A549 (cell line): ENCODE data around the gene STRIP2. TPM values are rescaled to one million over a fixed set of nuclear protein-coding genes. Genes with fewer than 3 reads are reported as not detected.

Experiments
- ATAC-seq, 2 experiments: fragments of 200-7000 bp in 1 of 2; fragments of >200 bp in 1 of 2; cut with Nextera tagmentation in 1 of 2; cut with Tn5 transposase in 1 of 2; 3 replicates each; pipeline versions ENCODE4 v1.8.0 to v1.9.1; 2018 to 2020; ENCODE audit warnings: mild to moderate bottlenecking in 1 of 2, moderate library complexity in 1 of 2
- CTCF ChIA-PET: fragments of 300-600 bp; sonication (Branson Sonifier 250); formaldehyde crosslinking; extraction: SDS; loops from one replicate; lab custom pipeline; 2021; ENCODE audit warnings: antibody characterized with exemption, inconsistent platforms; lab: Yijun Ruan, JAX
- POLR2A ChIA-PET: fragments of 350-600 bp; formaldehyde crosslinking; extraction: SDS; loops from one replicate; lab custom pipeline; 2021; ENCODE audit warnings: antibody characterized with exemption, inconsistent platforms; lab: Yijun Ruan, JAX
- DNase-seq, 2 experiments: peaks; one replicate each; pipeline versions ENCODE4 v3.0.0 to v3.0.0-alpha.2; 2011 to 2016; ENCODE audit warnings: low read depth in 1 of 2, low spot score in 1 of 2
- FAIRE-seq: peaks from 2 replicates; lab custom pipeline; 2011; peaks lifted over from hg19 to GRCh38; lab: Jason Lieb, UNC
- H3K27ac ChIP-seq, 2 experiments: fragments of >200 bp; sonication (Bioruptor Twin); formaldehyde crosslinking; 3 replicates each; pipeline ENCODE4 v1.5.1; 2016 to 2017
- H3K4me1 ChIP-seq: fragments of >200 bp; sonication (Bioruptor Twin); formaldehyde crosslinking; 3 replicates; pipeline ENCODE4 v1.6.1; 2016
- H3K4me2 ChIP-seq: fragments of >200 bp; sonication (Bioruptor Twin); formaldehyde crosslinking; 3 replicates; pipeline ENCODE4 v1.6.1; 2016
- H3K4me3 ChIP-seq: fragments of >200 bp; sonication (Bioruptor Twin); formaldehyde crosslinking; 3 replicates; pipeline ENCODE4 v1.5.1; 2016
- H3K9me3 ChIP-seq: fragments of >200 bp; sonication (Bioruptor Twin); formaldehyde crosslinking; 3 replicates; pipeline ENCODE4 v1.6.1; 2016
- BHLHE40 ChIP-seq: IDR thresholded peaks from 2 replicates; pipeline ENCODE4 v1.6.1; 2012; ENCODE audit warnings: low read depth, low read length, inconsistent platforms
- CEBPB ChIP-seq, 2 experiments: fragments of >200 bp in 1 of 2; sonication (Bioruptor Twin) in 1 of 2; formaldehyde crosslinking in 1 of 2; IDR thresholded peaks; 2 replicates each; pipeline ENCODE4 v1.6.1; 2012 to 2016
- CTCF ChIP-seq: fragments of >200 bp; sonication (Bioruptor Twin); formaldehyde crosslinking; IDR thresholded peaks from 3 replicates; pipeline ENCODE4 v1.5.1; 2016
- EHF ChIP-seq: fragments of 250-450 bp; sonication (Bioruptor Pico); IDR thresholded peaks from 2 replicates; pipeline ENCODE4 v1.5.0; 2020; ENCODE audit warnings: mild to moderate bottlenecking
- EHMT2 ChIP-seq: fragments of 200-600 bp; sonication (generic); IDR thresholded peaks from 2 replicates; pipeline ENCODE4 v1.6.1; 2016; ENCODE audit warnings: antibody characterized with exemption, low read depth, mild to moderate bottlenecking, moderate library complexity
- EP300 ChIP-seq, 2 experiments: fragments of >200 bp; sonication (Bioruptor Twin); formaldehyde crosslinking; IDR thresholded peaks; 2 replicates in 1 of 2; 3 replicates in 1 of 2; pipeline ENCODE4 v1.6.1; 2016 to 2017
- ESRRA ChIP-seq: fragments of 150-350 bp; IDR thresholded peaks from 2 replicates; pipeline ENCODE4 v1.6.1; 2014; ENCODE audit warnings: mild to moderate bottlenecking, low read length, borderline replicate concordance
- HOXA7 ChIP-seq: fragments of 250-450 bp; sonication (Bioruptor Pico); IDR thresholded peaks from 2 replicates; pipeline ENCODE4 v1.5.0; 2020; ENCODE audit warnings: mild to moderate bottlenecking, moderate library complexity
- JUN ChIP-seq, 2 experiments: fragments of >200 bp; sonication (Bioruptor Twin); formaldehyde crosslinking; IDR thresholded peaks; 2 replicates in 1 of 2; 3 replicates in 1 of 2; pipeline ENCODE4 v1.6.1; 2016 to 2017
- KDM1A ChIP-seq: fragments of 200-600 bp; sonication (generic); IDR thresholded peaks from 2 replicates; pipeline ENCODE4 v1.6.1; 2016; ENCODE audit warnings: low read depth, mild to moderate bottlenecking
- KDM5A ChIP-seq: fragments of 200-600 bp; sonication (generic); IDR thresholded peaks from 2 replicates; pipeline ENCODE4 v1.6.1; 2016; ENCODE audit warnings: antibody characterized with exemption, mild to moderate bottlenecking
- NFE2L2 ChIP-seq: fragments of 150-350 bp; conservative IDR thresholded peaks from 2 replicates; pipeline ENCODE4 v1.6.1; 2014; ENCODE audit warnings: low read length
- NR3C1 ChIP-seq: fragments of >200 bp; sonication (Bioruptor Twin); formaldehyde crosslinking; IDR thresholded peaks from 3 replicates; pipeline ENCODE4 v1.6.1; 2017
- PHF8 ChIP-seq: fragments of 200-600 bp; sonication (generic); IDR thresholded peaks from 2 replicates; pipeline ENCODE4 v1.6.1; 2016; ENCODE audit warnings: low read depth, mild to moderate bottlenecking, antibody characterized with exemption, moderate library complexity, borderline replicate concordance
- RCOR1 ChIP-seq: fragments of 150-350 bp; IDR thresholded peaks from 2 replicates; pipeline ENCODE4 v1.6.1; 2014; ENCODE audit warnings: antibody characterized with exemption, low read length, low read depth
- RNF2 ChIP-seq: fragments of 200-600 bp; sonication (generic); IDR thresholded peaks from 2 replicates; pipeline ENCODE4 v1.6.1; 2016; ENCODE audit warnings: low read depth, mild to moderate bottlenecking, antibody characterized with exemption, moderate library complexity, borderline replicate concordance
- SMC3 ChIP-seq: fragments of >200 bp; sonication (Bioruptor Twin); formaldehyde crosslinking; IDR thresholded peaks from 3 replicates; pipeline ENCODE4 v1.6.1; 2018; ENCODE audit warnings: inconsistent platforms
- SREBF2 ChIP-seq: fragments of 450-650 bp; IDR thresholded peaks from 2 replicates; pipeline ENCODE4 v1.6.1; 2014; ENCODE audit warnings: mild to moderate bottlenecking, moderate library complexity
- ZFP36 ChIP-seq: fragments of 450-650 bp; IDR thresholded peaks from 2 replicates; pipeline ENCODE4 v1.6.1; 2014; ENCODE audit warnings: borderline replicate concordance; ENCODE audit not compliant: partially characterized antibody
- ZSCAN20 ChIP-seq: fragments of 250-450 bp; sonication (Bioruptor Pico); IDR thresholded peaks from 2 replicates; pipeline ENCODE4 v1.8.0; 2022; ENCODE audit warnings: mild to moderate bottlenecking, moderate library complexity
- WGBS: methylation state at CpG from one replicate; pipeline ENCODE4 v1.1.6; 2017; ENCODE audit errors: missing lambda C conversion rate; 5-methylcytosine and 5-hydroxymethylcytosine counted together
- polyA plus RNA-seq, 4 experiments: library from polyadenylated mRNA; depleted of rRNA in 3 of 4; stranded (reverse); fragments of >200 nt; fragmentation: RNase III in 1 of 4; extraction: RNeasy Plus Mini Kit Qiagen cat#74134 plus additional on column Dnase treatment in 1 of 4; gene quantifications; 2 replicates in 3 of 4; 3 replicates in 1 of 4; pipeline ENCODE4 v1.2.3, GENCODE V29; 2011 to 2017
- TF ChIP-seq, protein P1 (sequence below): fragments of >200 bp; sonication (Bioruptor Twin); formaldehyde crosslinking; IDR thresholded peaks from 3 replicates; pipeline ENCODE4 v1.6.1; 2016
- TF ChIP-seq, protein P2 (sequence below): fragments of 450-650 bp; IDR thresholded peaks from 2 replicates; pipeline ENCODE4 v1.6.1; 2014; ENCODE audit warnings: antibody characterized with exemption
- TF ChIP-seq, protein P3 (sequence below): IDR thresholded peaks from 2 replicates; pipeline ENCODE4 v1.6.1; 2012
- TF ChIP-seq, protein P4 (sequence below): IDR thresholded peaks from 2 replicates; pipeline ENCODE4 v1.6.1; 2012; ENCODE audit warnings: low read depth, borderline replicate concordance

The STRIP2 gene
- polyA plus RNA-seq, 2 of the 4 experiments (the other 2 are of a cell fraction) = 4.9 to 7.2 TPM

- Histone ChIP-seq H3K4me3 (no peak overlapping the region), H3K9me3 (no peaks in the 10 kb centered on the region), H3K4me1 (peaks cover 5% of the 10 kb centered on the region; the same call in 1 of the 3 replicates), H3K4me2 (no peak overlapping the region), H3K27ac (no peak overlapping the region)
- 100% methylated on average over 1 of the region's 1 CpG for WGBS
- TF ChIP-seq ESRRA (no peak), EP300 (IDR thresholded peaks at IDR 0.05) (no peak), NFE2L2 (no peak), KDM5A (no peak), EHF (no peak), CEBPB (IDR thresholded peaks at IDR 0.05) (no peak), KDM1A (no peak), RNF2 (no peak)
- TF ChIP-seq, protein P1, sequence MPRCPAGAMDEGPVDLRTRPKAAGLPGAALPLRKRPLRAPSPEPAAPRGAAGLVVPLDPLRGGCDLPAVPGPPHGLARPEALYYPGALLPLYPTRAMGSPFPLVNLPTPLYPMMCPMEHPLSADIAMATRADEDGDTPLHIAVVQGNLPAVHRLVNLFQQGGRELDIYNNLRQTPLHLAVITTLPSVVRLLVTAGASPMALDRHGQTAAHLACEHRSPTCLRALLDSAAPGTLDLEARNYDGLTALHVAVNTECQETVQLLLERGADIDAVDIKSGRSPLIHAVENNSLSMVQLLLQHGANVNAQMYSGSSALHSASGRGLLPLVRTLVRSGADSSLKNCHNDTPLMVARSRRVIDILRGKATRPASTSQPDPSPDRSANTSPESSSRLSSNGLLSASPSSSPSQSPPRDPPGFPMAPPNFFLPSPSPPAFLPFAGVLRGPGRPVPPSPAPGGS = no peak
- TF ChIP-seq, protein P2, sequence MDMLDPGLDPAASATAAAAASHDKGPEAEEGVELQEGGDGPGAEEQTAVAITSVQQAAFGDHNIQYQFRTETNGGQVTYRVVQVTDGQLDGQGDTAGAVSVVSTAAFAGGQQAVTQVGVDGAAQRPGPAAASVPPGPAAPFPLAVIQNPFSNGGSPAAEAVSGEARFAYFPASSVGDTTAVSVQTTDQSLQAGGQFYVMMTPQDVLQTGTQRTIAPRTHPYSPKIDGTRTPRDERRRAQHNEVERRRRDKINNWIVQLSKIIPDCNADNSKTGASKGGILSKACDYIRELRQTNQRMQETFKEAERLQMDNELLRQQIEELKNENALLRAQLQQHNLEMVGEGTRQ = no peak
- TF ChIP-seq, protein P3, sequence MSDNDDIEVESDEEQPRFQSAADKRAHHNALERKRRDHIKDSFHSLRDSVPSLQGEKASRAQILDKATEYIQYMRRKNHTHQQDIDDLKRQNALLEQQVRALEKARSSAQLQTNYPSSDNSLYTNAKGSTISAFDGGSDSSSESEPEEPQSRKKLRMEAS = no peak
- TF ChIP-seq, protein P4, sequence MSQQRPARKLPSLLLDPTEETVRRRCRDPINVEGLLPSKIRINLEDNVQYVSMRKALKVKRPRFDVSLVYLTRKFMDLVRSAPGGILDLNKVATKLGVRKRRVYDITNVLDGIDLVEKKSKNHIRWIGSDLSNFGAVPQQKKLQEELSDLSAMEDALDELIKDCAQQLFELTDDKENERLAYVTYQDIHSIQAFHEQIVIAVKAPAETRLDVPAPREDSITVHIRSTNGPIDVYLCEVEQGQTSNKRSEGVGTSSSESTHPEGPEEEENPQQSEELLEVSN = no peak
- no peak for FAIRE-seq
- CTCF ChIA-PET = interaction anchor here (1.7 to 2.1 kb wide), 2 partner anchors 147 to 280 kb away, joined by 4 to 6 read pairs; no protein-coding TSS in a partner anchor
- no peak for ATAC-seq
- DNase-seq = no peak
- POLR2A ChIA-PET = interaction anchor here (0.7 kb wide), 1 partner anchor 65 kb away, joined by 3 read pairs; no protein-coding TSS in a partner anchor
These were observed 63.8 kb downstream of the STRIP2 start for GRCh38 chr7:129498021-129498420.

DNA sequence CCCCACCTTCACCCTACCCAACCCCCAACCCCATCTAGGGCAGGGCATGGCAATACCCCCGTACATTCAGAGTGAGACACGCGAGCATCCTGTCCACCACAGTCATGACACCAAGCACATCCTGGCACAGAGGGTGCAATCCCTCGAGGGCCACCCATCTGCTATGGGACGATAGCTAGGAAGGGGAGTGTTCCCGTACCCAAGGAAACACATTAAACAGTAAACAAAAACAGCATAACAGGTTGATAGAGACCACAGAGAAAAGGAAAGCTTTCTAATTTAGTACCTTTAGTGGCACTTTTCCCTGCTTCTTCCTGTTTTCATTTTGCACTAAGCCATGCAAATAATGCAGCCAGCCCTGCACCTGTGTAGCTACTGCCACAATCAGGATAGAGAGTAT, 65.8 kb downstream of the STRIP2 start:
- ChIA-PET CTCF (interaction anchor here (0.9 to 2.1 kb wide), 3 partner anchors 19 to 282 kb away, joined by 3 to 6 read pairs (median 6); no protein-coding TSS in a partner anchor), POLR2A (interaction anchor here (1.2 kb wide), 1 partner anchor 112 kb away, joined by 4 read pairs; no protein-coding TSS in a partner anchor)
- H3K4me3 ChIP-seq = no peak overlapping the region
- WGBS = 83% methylated on average over 6 of the region's 6 CpGs
- peaks cover 5% of the 10 kb centered on the region; the same call in 1 of the 3 replicates for H3K4me1 ChIP-seq
- no peak overlapping the region for H3K4me2 ChIP-seq
- no peak overlapping the region for H3K27ac ChIP-seq
- ATAC-seq (no peak), FAIRE-seq (no peak), DNase-seq (no peak)
- no peaks in the 10 kb centered on the region for H3K9me3 ChIP-seq
- no peak for TF ChIP-seq SMC3
- no peak for TF ChIP-seq CTCF
- TF ChIP-seq JUN (IDR thresholded peaks at IDR 0.05) = no peak

- FAIRE-seq = no peak
- Histone ChIP-seq H3K4me2 (peak within 1 kb of the TSS; percentile 92), H3K9me3 (no peaks in the 10 kb centered on the region), H3K4me3 (peak within 1 kb of the TSS; percentile 72), H3K27ac (peak within 1 kb of the TSS; percentile 82 to 88), H3K4me1 (peaks cover 5% of the 10 kb centered on the region; the same call in 1 of the 3 replicates)
- WGBS = 26% methylated on average over 16 of the region's 89 CpGs
- ATAC-seq = peak; percentile 88 to 92
- CTCF ChIA-PET = interaction anchor here (0.6 to 1.4 kb wide), 5 partner anchors 8 to 112 kb away, joined by 3 to 5 read pairs (median 3); no protein-coding TSS in a partner anchor
- POLR2A ChIA-PET = interaction anchor here (0.7 to 0.9 kb wide), 4 partner anchors 44 to 685 kb away, joined by 3 to 8 read pairs (median 4); no protein-coding TSS in a partner anchor
- DNase-seq = peak; percentile 73 to 92
- TF ChIP-seq RCOR1 = no peak
- no peak for TF ChIP-seq HOXA7 (CRISPR knock-in tag)
- TF ChIP-seq BHLHE40 = no peak
- no peak for TF ChIP-seq SREBF2
- no peak for TF ChIP-seq NFE2L2
- no peak for TF ChIP-seq ZFP36
- TF ChIP-seq, protein P4 = peak; percentile 63; the same call in 1 of the 2 replicates
- TF ChIP-seq NR3C1 = no peak
- TF ChIP-seq PHF8 = peak; percentile 79; the same call in 1 of the 2 replicates
- no peak for TF ChIP-seq KDM1A
- no peak for TF ChIP-seq ZSCAN20 (CRISPR knock-in tag)
- TF ChIP-seq, protein P3 = peak; percentile 83; the same call in 1 of the 2 replicates
- no peak for TF ChIP-seq EHMT2
These were observed 67.8 kb downstream of the STRIP2 start, which contains the start of gene SMKR1 for GRCh38 chr7:129501760-129502707. Gene SMKR1, plus strand, starts transcription at chr7:129502531. Its CDS starts 294 bp downstream, at chr7:129502825.
